Measurements from ENCODE around the gene AP4E1.

The AP4E1 gene

DNA sequence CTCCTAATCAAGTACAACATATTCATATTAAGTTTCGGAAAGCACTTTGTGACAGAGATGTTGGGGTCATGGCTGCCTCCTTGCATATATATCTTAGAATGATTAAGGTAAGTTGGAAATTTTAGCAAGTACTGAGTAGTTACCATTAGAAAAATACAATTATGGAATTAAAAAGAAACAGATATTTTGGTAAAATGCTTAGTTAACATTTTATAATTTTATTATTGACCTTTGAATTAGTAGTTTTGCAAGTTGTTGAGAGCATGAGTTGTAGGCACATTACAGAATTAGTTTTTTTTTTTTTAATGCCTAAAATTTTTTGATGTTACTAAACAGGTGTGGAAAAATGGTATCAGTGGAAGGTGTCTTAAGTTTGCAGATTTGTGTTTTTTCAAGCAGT, 20.6 kb downstream of the AP4E1 start:
- H3K4me3 ChIP-seq (ENCODE audit: low read depth, low read length): no peak overlapping the region

DNA sequence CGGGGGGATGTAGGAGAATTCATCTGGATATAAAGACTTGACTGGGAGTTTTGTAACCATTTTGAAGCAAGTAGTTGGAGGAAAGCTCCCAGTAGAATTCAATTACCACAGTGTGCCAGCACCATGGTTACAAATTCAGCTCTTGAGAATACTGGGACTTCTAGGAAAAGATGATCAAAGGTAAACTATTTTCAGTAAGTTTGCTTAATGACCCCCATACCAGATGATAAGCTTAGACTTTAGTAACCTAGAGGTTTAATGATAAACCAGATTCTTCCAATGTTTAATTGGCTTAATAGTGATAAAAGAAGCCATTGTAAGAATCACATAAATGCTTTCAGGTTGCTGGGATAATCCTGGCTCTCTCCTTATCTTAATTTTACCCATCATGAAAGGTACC, 22.3 kb downstream of the AP4E1 start:
- TF ChIP-seq, protein P1, sequence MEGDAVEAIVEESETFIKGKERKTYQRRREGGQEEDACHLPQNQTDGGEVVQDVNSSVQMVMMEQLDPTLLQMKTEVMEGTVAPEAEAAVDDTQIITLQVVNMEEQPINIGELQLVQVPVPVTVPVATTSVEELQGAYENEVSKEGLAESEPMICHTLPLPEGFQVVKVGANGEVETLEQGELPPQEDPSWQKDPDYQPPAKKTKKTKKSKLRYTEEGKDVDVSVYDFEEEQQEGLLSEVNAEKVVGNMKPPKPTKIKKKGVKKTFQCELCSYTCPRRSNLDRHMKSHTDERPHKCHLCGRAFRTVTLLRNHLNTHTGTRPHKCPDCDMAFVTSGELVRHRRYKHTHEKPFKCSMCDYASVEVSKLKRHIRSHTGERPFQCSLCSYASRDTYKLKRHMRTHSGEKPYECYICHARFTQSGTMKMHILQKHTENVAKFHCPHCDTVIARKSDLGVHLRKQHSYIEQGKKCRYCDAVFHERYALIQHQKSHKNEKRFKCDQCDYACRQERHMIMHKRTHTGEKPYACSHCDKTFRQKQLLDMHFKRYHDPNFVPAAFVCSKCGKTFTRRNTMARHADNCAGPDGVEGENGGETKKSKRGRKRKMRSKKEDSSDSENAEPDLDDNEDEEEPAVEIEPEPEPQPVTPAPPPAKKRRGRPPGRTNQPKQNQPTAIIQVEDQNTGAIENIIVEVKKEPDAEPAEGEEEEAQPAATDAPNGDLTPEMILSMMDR (IDR thresholded peaks at IDR 0.05; ENCODE audit: low read depth, low read length): no peak
- no peak overlapping the region for H3K4me3 ChIP-seq (ENCODE audit: low read depth, low read length)

More for the DNA sequence above, 20.6 kb downstream of the AP4E1 start:
- TF ChIP-seq, protein P1 (IDR thresholded peaks at IDR 0.05; ENCODE audit: low read depth, low read length): no peak

DNA sequence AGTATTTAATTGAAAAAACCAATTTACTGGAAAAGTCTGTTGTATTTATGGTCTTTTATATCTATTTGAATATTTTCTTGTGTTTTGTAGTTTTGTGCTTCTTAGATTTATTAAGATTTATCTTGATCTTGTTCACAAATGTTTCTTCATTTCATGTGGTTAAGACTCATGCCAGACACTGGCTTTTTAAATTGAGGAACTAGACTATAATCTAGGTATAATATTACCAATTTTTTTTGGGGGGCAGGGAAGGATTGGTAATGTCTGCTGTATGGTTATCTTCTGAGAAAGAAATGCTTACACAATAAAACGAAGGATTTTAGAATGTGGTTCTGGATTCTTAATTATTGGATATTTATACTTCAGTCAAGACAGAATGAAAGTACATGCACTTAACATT, 24.9 kb downstream of the AP4E1 start:
- TF ChIP-seq, protein P1 (IDR thresholded peaks at IDR 0.05; ENCODE audit: low read depth, low read length): no peak
- H3K4me3 ChIP-seq (ENCODE audit: low read depth, low read length): no peak overlapping the region

DNA sequence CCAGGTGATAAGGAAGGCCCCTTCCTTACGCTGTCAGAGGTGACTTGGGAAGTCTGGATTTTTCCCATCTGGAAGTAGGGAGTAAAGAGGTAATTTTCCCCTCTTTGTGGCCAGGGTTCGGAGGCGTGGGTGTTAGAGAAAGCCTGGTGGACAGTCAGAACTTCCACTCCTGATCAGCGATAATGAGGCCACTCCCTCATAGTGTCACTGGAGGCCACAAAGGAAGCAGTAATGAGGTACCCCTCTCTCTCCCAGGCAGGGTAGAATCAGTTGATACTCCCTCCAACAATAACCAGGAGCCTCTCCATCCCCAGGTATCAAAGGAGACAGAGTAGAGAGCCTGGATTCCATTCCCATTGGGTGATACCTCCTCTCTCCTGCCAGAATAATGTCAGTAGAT, 30.0 kb downstream of the AP4E1 start:
- TF ChIP-seq, protein P1 (IDR thresholded peaks at IDR 0.05; ENCODE audit: low read depth, low read length): no peak
- no peak overlapping the region for H3K4me3 ChIP-seq (ENCODE audit: low read depth, low read length)

DNA sequence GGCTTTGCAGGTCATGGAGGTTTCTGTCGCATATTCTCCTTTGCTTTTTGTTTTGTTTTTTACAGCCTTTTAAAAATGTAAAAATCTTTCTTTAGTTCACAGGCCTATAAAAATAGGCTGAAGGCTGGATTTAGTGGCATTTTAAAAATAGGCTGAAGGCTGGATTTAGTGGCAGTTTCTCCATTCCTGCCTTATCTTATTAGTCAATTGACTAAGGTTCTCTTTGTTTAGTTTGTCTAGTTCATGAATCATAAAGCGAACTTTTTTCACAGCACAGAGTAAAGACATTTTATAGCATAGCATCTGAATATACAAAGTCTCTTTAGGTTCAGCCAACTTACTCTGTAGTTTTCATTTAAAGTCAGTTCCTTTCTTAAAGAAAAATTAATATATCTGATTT, 31.4 kb downstream of the AP4E1 start:
- no peak overlapping the region for H3K4me3 ChIP-seq (ENCODE audit: low read depth, low read length)
- TF ChIP-seq, protein P1 (IDR thresholded peaks at IDR 0.05; ENCODE audit: low read depth, low read length): no peak

DNA sequence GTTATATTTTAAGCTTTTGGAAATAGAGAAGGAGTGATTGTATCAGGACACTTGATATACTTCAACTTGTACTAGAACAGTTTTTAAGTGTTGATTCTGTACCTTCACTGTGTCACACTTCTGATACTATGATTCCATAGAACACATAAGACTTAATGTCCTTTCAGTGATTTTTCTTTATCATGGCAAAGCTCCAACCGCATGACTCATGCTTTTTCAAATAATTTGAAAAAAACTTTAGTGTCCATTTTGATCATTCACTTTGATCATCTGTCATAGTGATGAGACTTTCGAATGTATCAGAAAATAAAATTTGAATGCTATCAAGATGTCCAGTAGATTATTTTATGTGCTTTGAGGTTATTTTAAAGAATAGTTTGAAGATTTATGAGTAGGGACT, 32.0 kb downstream of the AP4E1 start:
- TF ChIP-seq, protein P1 (IDR thresholded peaks at IDR 0.05; ENCODE audit: low read depth, low read length): no peak
- no peak overlapping the region for H3K4me3 ChIP-seq (ENCODE audit: low read depth, low read length)

DNA sequence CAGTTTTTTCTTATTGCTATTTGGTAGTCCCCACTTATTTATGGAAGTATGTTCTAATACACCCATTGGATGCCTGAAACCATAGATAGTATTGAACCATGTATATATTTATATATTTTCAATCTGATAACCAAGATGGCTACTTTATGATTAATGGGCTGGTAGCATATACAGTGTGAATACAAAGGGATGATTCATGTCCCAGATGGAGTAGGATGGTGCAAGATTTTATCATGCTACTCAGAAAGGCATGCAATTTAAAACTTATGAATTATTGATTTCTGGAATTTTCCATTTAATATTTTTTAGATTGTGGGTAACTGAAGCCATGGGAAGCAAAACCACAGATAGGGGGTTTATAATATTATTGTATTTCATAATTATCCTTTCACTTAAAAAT, 35.2 kb downstream of the AP4E1 start:
- TF ChIP-seq, protein P1 (IDR thresholded peaks at IDR 0.05; ENCODE audit: low read depth, low read length): no peak
- H3K4me3 ChIP-seq (ENCODE audit: low read depth, low read length): no peak overlapping the region

Measured in WI38 (cell line).